ENCODE measurements around the gene PPAT. TPM values are rescaled to one million over a fixed set of nuclear protein-coding genes. Genes with fewer than 3 reads are reported as not detected.
"Not testable (repeated sequence)": the region's sequence is repeated elsewhere in the genome, so short reads cannot be mapped to it uniquely, and the experiment has no call there.

The PPAT gene
- total and polyA plus RNA-seq, 11 donors = 0.65 to 6.5 (median 3.7) TPM

DNA sequence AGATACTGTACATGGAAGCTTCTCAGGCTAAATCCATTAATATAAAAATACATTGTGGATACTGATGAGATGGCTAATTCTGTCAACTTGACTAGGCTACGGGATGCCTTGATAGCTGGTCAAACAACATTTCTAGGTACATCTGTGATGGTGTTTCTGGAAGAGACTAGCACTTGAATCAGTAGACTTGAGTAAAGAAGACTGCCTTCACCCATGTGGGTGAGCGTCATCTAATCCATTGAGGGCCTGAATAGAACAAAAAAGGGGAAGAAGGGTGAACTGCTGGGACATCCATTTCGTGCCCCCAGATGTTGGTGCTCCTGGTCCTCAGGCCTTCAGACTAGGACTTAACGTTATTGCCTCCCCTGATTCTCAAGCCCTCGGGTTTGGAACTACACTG, 28.3 kb upstream of the PPAT start:
- Histone ChIP-seq H3K4me3 (no peak overlapping the region), H3K36me3 (peaks cover 0 to 45% (median 41%) of the 10 kb centered on the region in 9 donors), H3K27ac (no peak overlapping the region), H3K9me3 (no peaks in the 10 kb centered on the region), H3K4me1 (peaks cover 3 to 39% (median 28%) of the 10 kb centered on the region in 12 donors), H3K27me3 (no peaks in the 10 kb centered on the region)
- intact Hi-C loops (cut with DNase I) = no loop called here
- WGBS, 4 donors = 86 to 93% (median 90%) methylated on average over 5 of the region's 5 CpGs
- no peak for ATAC-seq
- no peak for DNase-seq
- no peak for TF ChIP-seq POLR2A (IDR thresholded peaks at IDR 0.05)
- TF ChIP-seq, protein P1, sequence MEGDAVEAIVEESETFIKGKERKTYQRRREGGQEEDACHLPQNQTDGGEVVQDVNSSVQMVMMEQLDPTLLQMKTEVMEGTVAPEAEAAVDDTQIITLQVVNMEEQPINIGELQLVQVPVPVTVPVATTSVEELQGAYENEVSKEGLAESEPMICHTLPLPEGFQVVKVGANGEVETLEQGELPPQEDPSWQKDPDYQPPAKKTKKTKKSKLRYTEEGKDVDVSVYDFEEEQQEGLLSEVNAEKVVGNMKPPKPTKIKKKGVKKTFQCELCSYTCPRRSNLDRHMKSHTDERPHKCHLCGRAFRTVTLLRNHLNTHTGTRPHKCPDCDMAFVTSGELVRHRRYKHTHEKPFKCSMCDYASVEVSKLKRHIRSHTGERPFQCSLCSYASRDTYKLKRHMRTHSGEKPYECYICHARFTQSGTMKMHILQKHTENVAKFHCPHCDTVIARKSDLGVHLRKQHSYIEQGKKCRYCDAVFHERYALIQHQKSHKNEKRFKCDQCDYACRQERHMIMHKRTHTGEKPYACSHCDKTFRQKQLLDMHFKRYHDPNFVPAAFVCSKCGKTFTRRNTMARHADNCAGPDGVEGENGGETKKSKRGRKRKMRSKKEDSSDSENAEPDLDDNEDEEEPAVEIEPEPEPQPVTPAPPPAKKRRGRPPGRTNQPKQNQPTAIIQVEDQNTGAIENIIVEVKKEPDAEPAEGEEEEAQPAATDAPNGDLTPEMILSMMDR (IDR thresholded peaks at IDR 0.05) = no peak

DNA sequence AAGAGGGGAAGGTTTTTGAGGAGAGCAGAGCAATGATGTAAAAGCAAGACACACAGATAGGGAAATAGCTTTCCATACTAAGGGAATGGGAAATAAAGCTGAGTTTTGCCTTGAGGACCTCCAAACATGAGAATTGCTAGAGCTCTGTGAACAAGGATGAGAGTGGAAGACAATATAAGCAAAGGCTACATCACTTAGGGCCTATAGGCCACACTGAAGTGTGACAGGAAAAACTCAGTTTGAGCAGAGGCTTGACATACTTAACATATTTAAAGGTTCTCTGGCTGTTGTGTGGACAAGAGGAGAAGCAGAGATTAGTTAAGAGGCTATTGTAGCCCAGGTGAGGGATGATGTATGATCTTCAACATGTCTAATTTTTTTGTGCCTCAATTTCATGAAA, 26.7 kb upstream of the PPAT start:
- Histone ChIP-seq H3K27me3 (no peaks in the 10 kb centered on the region), H3K27ac (no peak overlapping the region), H3K4me3 (no peak overlapping the region), H3K4me1 (peaks cover 3 to 32% (median 22%) of the 10 kb centered on the region in 12 donors), H3K9me3 (no peaks in the 10 kb centered on the region), H3K36me3 (peaks cover 0 to 56% (median 45%) of the 10 kb centered on the region in 9 donors)
- DNase-seq (no peak), ATAC-seq (no peak)
- no peak for TF ChIP-seq POLR2A (IDR thresholded peaks at IDR 0.05)
- TF ChIP-seq, protein P1 (IDR thresholded peaks at IDR 0.05) = no peak
- intact Hi-C loops (cut with DNase I) = no loop called here

DNA sequence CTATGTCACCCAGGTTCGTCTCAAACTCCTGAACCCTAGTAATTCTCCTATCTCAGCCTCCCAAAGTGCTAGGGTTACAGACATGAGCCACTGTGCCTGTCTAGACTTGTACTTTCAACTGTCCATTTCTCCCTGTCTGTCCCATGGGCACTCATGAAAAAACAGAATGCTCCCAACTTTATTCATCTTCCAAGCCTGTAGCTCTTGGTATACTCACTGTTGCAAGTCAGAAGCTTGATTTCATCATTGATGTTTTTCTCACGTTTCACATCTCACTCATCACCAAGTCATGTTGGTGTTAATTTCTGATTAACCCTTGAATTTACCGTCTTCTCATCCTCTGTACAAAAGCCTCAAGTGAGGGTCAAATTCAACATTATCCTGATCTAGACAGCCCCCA, 24.7 kb upstream of the PPAT start:
- Histone ChIP-seq H3K4me3 (no peak overlapping the region), H3K36me3 (peaks cover 0 to 75% (median 60%) of the 10 kb centered on the region in 9 donors), H3K27me3 (no peaks in the 10 kb centered on the region), H3K4me1 (peaks cover 0 to 14% (median 6%) of the 10 kb centered on the region in 12 donors), H3K27ac (no peak overlapping the region), H3K9me3 (no peaks in the 10 kb centered on the region)
- ATAC-seq (no peak), DNase-seq (no peak)
- 77 to 80% (median 80%) methylated on average over 3 of the region's 3 CpGs for WGBS, 4 donors
- TF ChIP-seq POLR2A (IDR thresholded peaks at IDR 0.05) = no peak
- TF ChIP-seq, protein P1 (IDR thresholded peaks at IDR 0.05) = no peak
- intact Hi-C loops (cut with DNase I) = no loop called here

DNA sequence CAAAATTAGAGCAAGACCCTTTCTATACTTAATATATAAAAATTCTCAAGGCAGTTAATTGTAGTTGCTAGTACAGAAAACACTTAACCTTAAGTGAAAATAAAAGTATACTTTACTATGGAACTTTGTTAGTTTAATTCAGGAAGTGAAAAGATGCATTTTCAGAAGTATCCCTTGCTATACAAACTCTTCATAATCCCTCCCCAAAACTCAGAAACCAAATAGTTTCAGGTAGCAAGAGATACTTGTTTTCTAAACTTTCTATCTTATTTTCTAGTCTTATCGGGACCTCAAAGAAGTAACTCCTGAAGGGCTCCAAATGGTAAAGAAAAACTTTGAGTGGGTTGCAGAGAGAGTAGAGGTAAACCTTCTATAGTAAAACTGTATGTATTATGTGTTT, 14.9 kb upstream of the PPAT start:
- TF ChIP-seq POLR2A (IDR thresholded peaks at IDR 0.05) = no peak
- TF ChIP-seq, protein P1 (IDR thresholded peaks at IDR 0.05) = no peak
- no peaks in the 10 kb centered on the region for H3K27me3 ChIP-seq
- no peaks in the 10 kb centered on the region for H3K4me1 ChIP-seq
- intact Hi-C loops (cut with DNase I) = no loop called here
- DNase-seq = no peak
- 96 to 98% (median 98%) methylated on average over 1 of the region's 1 CpG for WGBS, 4 donors
- H3K27ac ChIP-seq = no peak overlapping the region
- ATAC-seq = no peak
- H3K36me3 ChIP-seq = peaks cover 0 to 81% (median 68%) of the 10 kb centered on the region in 9 donors
- no peak overlapping the region for H3K4me3 ChIP-seq
- no peaks in the 10 kb centered on the region for H3K9me3 ChIP-seq

DNA sequence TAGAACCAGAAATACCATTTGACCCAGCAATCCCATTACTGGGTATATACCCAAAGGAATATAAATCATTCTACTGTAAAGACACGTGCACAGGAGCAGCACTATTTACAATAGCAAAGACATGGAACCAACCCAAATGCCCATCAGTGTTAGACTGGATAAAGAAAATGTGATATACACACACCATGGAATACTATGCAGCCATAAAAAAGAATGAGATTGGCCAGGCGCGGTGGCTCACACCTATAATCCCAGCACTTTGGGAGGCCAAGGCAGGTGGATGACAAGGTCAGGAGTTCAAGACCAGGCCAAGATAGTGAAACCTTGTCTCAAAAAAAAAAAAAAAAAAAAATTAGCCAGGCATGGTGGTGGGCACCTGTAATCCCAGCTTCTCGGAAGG, 14.1 kb upstream of the PPAT start:
- not testable (repeated sequence) for ATAC-seq, H3K27ac ChIP-seq, H3K4me3 ChIP-seq

More for the DNA sequence above, 14.1 kb upstream of the PPAT start:
- DNase-seq; H3K9me3 ChIP-seq; H3K27me3 ChIP-seq; intact Hi-C loops (cut with DNase I); H3K4me1 ChIP-seq: not testable (repeated sequence)
- peaks cover 0 to 85% (median 60%) of the 10 kb centered on the region in 9 donors for H3K36me3 ChIP-seq
- WGBS, 4 donors = 98 to 100% (median 99%) methylated on average over 4 of the region's 4 CpGs

Data from heart left ventricle (tissue), 16 donors.